Stimulated activated CD4-positive, alpha-beta T cell treated with anti-CD3 and anti-CD28 coated beads, Interleukin-15, amount 100 ng/mL, for 1 hour (primary cell): ENCODE measurements around the gene ZNF609.
A peak's percentile ranks its signal among the peaks of the same experiment; 100 is the strongest.

ENCODE experiments used
- DNase-seq, 2 donors: peaks; one replicate each; pipeline ENCODE4 v3.0.0-alpha.2; 2020; ENCODE audit warnings: low read depth in 1 of 2, low spot score in 1 of 2

ZNF609 gene

DNA sequence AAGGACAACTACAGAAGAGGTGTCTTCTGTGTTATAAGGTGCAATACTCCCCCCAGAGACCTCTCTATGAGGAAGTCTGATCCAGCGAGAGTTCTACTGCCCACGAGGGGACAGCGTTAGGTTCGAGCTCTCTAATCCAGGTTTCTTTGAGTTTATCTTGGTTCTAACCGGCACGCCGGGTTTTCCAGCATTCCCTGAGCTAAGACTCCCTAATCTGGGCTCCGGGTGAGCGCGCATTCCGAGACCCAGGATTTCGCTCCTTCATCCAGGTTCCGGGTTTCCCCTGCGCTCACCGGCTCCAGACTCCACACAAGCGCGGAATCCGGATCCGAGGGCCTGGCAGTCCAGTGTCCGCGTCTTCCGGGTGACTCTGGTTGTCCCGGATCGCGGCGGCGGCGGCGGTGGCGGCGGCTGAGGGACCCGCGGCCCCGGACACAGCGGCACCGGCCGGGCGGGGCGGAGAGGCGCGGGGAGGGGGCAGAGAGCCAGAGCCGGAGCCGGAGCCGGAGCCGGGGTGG, at the start of gene ZNF609:
ZNF609 (plus strand) TSS at position 373 of the 518 bp plus-strand sequence. CDS start 38,842 bp downstream, outside the sequence.
- DNase-seq = peak; percentile 75 to 94

DNA sequence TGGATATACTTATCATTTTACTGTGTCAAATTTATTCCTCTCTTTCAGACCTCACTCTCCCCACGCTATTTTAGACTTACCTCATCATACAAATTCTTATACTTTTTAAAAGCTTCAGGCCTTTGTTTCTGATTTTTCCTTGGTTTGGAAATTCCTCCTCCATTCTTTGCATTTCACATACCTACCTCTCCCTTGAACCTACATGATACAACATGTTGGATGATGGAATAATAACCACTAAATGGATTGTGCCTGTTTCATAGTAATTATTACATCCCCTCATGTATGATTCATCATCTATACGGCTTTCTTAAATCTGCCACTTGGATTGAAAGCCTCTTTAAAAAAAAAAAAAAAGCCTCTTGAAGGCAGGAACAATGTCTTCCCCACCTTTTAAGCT, 48.2 kb upstream of the ZNF609 start:
- no peak for DNase-seq

- DNase-seq = no peak
Observed at GRCh38 chr15:64422697-64423096, 37.7 kb upstream of the ZNF609 start.

GRCh38 chr15:64423970-64424369, 36.4 kb upstream of the ZNF609 start:
- no peak for DNase-seq

DNA sequence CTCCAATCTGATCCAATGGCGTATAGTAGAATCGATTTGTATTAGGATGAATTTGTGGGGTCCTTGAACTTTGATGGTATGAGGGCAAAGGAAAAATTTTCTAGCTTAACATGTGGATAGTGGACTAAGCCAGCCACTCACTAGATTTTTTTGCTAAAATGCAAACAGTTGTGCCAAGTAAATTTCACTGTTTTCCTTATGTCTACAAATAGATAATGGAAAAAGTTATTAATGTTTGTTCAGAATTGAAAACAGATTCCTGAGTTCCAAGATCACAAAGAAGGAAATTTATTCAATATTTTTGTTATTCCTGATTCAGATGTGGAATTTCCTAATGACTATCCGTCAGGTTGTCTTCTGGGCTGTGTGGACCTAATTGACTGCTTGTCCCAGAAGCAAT, 35.2 kb upstream of the ZNF609 start:
- no peak for DNase-seq

GRCh38 chr15:64426845-64427465, 33.4 kb upstream of the ZNF609 start:
- DNase-seq = no peak

DNA sequence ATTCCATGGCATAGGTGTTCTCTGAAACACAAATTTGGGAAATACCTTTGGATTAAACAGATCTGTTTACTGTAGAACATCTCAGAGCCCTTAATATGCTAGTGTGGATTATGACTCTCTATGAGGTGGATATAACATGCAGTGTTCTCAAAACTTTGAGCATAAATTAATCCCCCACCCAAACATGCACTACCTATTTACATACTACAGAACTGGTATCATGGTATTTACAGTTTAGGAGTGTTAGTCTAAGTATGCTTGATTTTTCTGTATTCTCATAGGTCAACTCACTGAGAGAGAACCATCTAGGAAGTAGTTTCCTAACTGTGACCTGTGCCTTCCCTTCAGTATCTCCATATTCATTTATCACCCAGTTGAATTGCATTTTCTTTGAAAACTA, 30.9 kb upstream of the ZNF609 start:
- DNase-seq = no peak

GRCh38 chr15:64430000-64430735, 30.2 kb upstream of the ZNF609 start:
- DNase-seq = peak in 1 of 2 donors; percentile 6

- no peak for DNase-seq
Observed at GRCh38 chr15:64437982-64438381, 22.4 kb upstream of the ZNF609 start.

- DNase-seq = no peak
Observed at GRCh38 chr15:64438653-64439447, 21.5 kb upstream of the ZNF609 start.

GRCh38 chr15:64441852-64442251, 18.5 kb upstream of the ZNF609 start:
- no peak for DNase-seq

GRCh38 chr15:64443016-64443415, 17.4 kb upstream of the ZNF609 start:
- DNase-seq = no peak

- no peak for DNase-seq
Observed at GRCh38 chr15:64443747-64444621, 16.4 kb upstream of the ZNF609 start.

- no peak for DNase-seq
Observed at GRCh38 chr15:64444836-64445235, 15.5 kb upstream of the ZNF609 start.

DNA sequence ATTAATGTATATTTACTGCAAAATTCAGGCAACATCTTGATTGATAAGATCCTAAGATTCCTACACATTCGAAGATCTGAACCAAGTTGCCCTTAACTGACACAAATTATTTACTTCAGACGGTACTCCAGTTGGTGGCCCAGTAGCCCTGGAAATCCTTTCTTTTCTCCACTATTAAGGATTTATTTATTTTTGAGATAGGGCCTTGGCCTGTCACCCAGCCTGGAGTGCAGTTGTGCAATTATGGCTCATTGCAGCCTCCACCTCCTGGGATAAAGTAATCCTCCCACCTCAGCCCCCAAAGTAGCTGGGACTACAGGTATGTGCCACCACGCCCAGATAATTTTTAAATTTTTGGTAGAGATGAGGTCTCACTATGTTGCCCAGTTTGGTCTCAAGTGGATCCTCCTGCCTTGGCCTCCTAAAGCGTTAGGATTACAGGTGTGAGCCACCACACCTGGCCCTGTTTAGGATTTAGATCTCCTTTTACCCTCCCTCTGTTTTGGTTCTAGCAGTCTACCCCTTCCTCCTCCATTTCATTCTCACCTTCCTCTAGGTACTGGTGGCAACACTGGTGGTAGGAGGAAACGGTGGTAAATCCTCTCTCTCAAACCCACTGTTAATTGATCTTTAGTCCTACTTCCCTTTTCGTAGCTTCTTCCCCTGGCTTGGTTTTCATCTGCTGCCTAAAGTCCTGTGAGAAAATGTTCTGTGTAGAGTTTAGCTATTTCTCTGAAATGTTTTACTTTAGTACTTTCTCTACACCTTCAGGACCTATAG, 12.7 kb upstream of the ZNF609 start:
- DNase-seq = no peak

- no peak for DNase-seq
Observed at GRCh38 chr15:64452988-64453688, 7.2 kb upstream of the ZNF609 start.

GRCh38 chr15:64453689-64454037, 6.7 kb upstream of the ZNF609 start:
- no peak for DNase-seq

DNA sequence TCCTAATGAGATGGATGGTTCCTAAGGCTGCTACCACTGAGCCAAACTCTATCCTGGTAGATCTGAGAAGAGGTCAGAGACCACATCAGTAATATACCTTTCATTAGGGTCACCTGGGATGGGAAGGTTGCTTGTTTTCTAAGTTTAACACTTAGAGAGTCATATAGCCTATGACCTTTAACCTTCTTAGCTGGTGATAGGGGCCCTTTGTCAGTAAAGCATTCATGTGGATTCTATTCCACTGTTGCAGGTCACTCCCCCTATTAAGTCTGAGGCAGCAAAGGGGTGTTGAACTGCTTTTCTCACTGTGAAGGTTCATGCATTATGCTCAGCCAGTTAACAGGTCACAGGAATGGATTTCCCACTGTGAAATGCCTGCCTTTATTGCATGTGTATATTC, 6.1 kb upstream of the ZNF609 start:
- DNase-seq = no peak

GRCh38 chr15:64455961-64456371, 4.4 kb upstream of the ZNF609 start:
- DNase-seq = no peak
